ENCODE measurements around the gene DST. TPM values are rescaled to one million over a fixed set of nuclear protein-coding genes. Genes with fewer than 3 reads are reported as not detected.

Gene DST
- total and polyA plus RNA-seq, 2 of the 8 experiments (the other 6 are each of a cell fraction or from before 2014, with no cell fraction given), result 49.4 to 116 TPM

DNA sequence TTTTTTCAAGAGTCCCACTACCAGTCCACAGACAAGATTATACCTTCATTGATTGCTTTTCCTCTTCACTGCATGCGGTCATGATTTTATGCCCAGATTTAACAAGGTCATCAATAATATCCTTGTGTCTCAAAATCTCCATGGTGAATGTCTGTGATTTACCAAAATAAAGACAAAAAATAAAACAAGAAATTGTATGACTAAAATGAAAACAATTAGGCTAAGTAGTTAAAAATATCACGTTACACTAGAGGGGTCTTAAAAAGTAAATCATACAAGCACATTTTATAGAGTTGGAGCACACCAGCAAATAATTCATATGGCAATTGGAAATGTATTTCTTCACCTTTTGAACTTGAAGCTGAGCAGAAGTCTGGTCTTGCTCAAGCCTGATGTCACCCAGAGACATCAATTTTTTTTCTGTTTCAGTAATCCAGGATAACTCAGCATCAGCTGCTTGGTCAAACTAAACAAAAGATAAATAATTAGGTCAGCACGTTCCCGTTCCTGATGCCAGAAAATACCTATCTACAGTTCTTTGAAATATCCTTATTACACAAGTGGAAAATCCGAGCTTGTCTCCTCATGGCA is 125.4 kb downstream of the DST start:
- Histone ChIP-seq H3K36me3 (ENCODE audit: control insufficient read depth in 2 of 4, insufficient read depth in 4 of 4, low read length in 3 of 4) (peaks cover 2 to 20% (median 8%) of the 10 kb centered on the region in 4 experiments; a peak in 4 of 8 replicates), H2BK20ac (ENCODE audit: low read length) (no peak overlapping the region), H3K9me3 (ENCODE audit: insufficient read depth in 2 of 2, low read depth in 1 of 2, low read length in 1 of 2) (no peaks in the 10 kb centered on the region), H2AK5ac (ENCODE audit: low read depth, low read length) (no peak overlapping the region), H4K20me1 (replicated peaks in 1 of 2; ENCODE audit: control insufficient read depth in 1 of 2, insufficient read depth in 2 of 2, low read length in 2 of 2) (no peaks in the 10 kb centered on the region), H3K4ac (replicated peaks; ENCODE audit: insufficient read length, low read depth, low read length) (no peak overlapping the region), H3K56ac (replicated peaks; ENCODE audit: insufficient read length, low read depth, low read length) (no peak overlapping the region), H2BK15ac (ENCODE audit: low read length) (no peak overlapping the region), H4K5ac (ENCODE audit: insufficient read length, low read depth, low read length) (no peak overlapping the region), H2BK12ac (ENCODE audit: low read depth, low read length) (no peak overlapping the region), H4K8ac (ENCODE audit: extremely low read depth, insufficient read depth, low read length) (no peak overlapping the region), H3K27ac (ENCODE audit: low read depth, low read length) (no peak overlapping the region), H3K79me1 (ENCODE audit: low read depth, low read length) (no peaks in the 10 kb centered on the region), H2AFZ (ENCODE audit: low read length) (no peak overlapping the region), H3K23me2 (ENCODE audit: low read depth, low read length) (no peaks in the 10 kb centered on the region), H3K18ac (ENCODE audit: extremely low read depth, low read length) (no peak overlapping the region), H3K9ac (replicated peaks in 1 of 4; ENCODE audit: extremely low read depth in 1 of 4, low read depth in 3 of 4, low read length in 3 of 4) (no peak overlapping the region), H3K23ac (ENCODE audit: insufficient read length) (no peak overlapping the region), H3K4me2 (ENCODE audit: insufficient read depth in 1 of 2, low read depth in 2 of 2, low read length in 2 of 2) (no peak overlapping the region), H3K27me3 (replicated peaks in 1 of 4; ENCODE audit: control insufficient read depth in 3 of 4, extremely low read depth in 1 of 4, insufficient read depth in 3 of 4, low read length in 3 of 4) (no peaks in the 10 kb centered on the region), H2BK5ac (ENCODE audit: low read depth, low read length) (no peak overlapping the region), H3K79me2 (ENCODE audit: control insufficient read depth in 1 of 2, insufficient read depth in 2 of 2, low read length in 2 of 2) (no peaks in the 10 kb centered on the region), H3K14ac (ENCODE audit: insufficient read length) (no peak overlapping the region), H2BK120ac (replicated peaks; ENCODE audit: low read depth, low read length) (no peak overlapping the region), H4K91ac (replicated peaks; ENCODE audit: insufficient read length, low read length) (no peak overlapping the region), H3K4me1 (replicated peaks in 1 of 4; ENCODE audit: control insufficient read depth in 3 of 4, insufficient read depth in 4 of 4, low read length in 3 of 4) (peaks cover 0 to 7% (median 3%) of the 10 kb centered on the region in 4 experiments; a peak in 2 of 7 replicates), H3K4me3 (ENCODE audit: extremely low read depth in 1 of 4, insufficient read depth in 2 of 4, low read depth in 3 of 4, low read length in 4 of 4) (no peak overlapping the region)
- FAIRE-seq (no peak), DNase-seq (ENCODE audit: low read depth in 1 of 2, low spot score in 2 of 2) (no peak)
- WGBS, 2 experiments (ENCODE audit: extremely low coverage in 1 of 2, insufficient coverage in 1 of 2, insufficient read length in 1 of 2, insufficient replicate concordance in 2 of 2, low coverage in 1 of 2, low lambda C conversion rate in 2 of 2, missing lambda C conversion rate in 1 of 2), result 87% methylated on average over 5 of the region's 5 CpGs; no CpG with 5 or more reads in 1 of the 2 experiments
- TF ChIP-seq BACH1 (IDR thresholded peaks at IDR 0.05; ENCODE audit: low read length) (no peak), MAFK (IDR thresholded peaks at IDR 0.05; ENCODE audit: low read depth, low read length) (no peak)
- TF ChIP-seq, protein P1, sequence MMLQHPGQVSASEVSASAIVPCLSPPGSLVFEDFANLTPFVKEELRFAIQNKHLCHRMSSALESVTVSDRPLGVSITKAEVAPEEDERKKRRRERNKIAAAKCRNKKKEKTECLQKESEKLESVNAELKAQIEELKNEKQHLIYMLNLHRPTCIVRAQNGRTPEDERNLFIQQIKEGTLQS (IDR thresholded peaks at IDR 0.05; ENCODE audit: insufficient read depth, low read depth, low read length), result no peak
- ChIA-PET POLR2A (ENCODE audit: partially characterized antibody) (no interaction called here), CTCF (ENCODE audit: partially characterized antibody) (interaction anchor here (0.7 kb wide), 2 partner anchors 43 to 148 kb away, joined by 3 read pairs; no protein-coding TSS in a partner anchor)
